GM21825 (cell line): Measurements from ENCODE around the gene TK2.
"Not testable (repeated sequence)": the region's sequence is repeated elsewhere in the genome, so short reads cannot be mapped to it uniquely, and the experiment has no call there.

Source experiments
- ATAC-seq: cut with Tn5 transposase; IDR thresholded peaks from one replicate; pipeline ENCODE4 v1.9.1; 2021; ENCODE audit warnings: mild to moderate bottlenecking, moderate library complexity; ENCODE audit not compliant: unreplicated experiment

TK2 gene

GRCh38 chr16:66549284-66550131, at the start of gene TK2:
Gene TK2 (minus strand): TSS chr16:66550122. CDS start chr16:66550061, 61 bp downstream.
- ATAC-seq, result no peak

- no peak for ATAC-seq
Observed at GRCh38 chr16:66598111-66598510, 48.2 kb upstream of the TK2 start.

GRCh38 chr16:66596986-66597848, 47.3 kb upstream of the TK2 start:
- no peak for ATAC-seq

DNA sequence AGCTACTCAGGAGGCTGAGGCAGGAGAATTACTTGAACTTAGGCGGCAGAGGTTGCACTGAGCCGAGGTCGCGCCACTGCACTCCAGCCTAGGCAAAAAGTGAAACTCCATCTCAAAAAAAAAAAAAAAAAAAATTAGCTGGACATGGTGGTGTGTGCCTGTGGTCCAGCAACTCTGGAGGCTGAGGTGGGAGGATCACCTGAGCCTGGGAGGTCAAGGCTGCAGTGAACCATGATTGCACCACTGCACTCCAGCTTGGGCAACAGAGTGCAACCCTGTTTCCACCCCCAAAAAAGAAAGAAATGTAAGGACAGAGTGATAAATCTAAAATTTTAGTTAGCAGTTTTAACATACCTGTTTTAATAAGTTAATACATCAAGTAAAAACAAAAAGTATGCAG, 46.6 kb upstream of the TK2 start:
- ATAC-seq, result not testable (repeated sequence)

DNA sequence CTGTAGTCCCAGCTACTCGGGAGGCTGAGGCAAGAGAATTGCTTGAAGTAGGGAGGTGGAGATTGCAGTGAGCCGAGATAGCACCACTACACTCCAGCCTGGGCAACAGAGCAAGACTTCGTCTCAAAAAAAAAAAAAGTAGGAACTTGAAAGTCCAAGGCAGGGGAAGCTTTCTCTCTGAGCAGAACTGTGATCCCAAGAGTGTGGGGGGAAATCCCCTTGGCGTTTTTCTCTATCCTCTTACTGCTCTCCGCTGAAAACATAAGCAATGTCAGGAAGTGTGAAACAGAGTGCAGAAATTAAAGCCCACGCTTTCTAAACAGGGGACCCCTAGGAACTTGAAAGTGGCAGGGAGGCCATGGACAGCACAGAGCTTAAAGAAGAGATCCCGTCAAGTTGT, 44.8 kb upstream of the TK2 start:
- no peak for ATAC-seq

- ATAC-seq, result no peak
Observed at GRCh38 chr16:66592814-66593213, 42.9 kb upstream of the TK2 start.

GRCh38 chr16:66592241-66592640, 42.3 kb upstream of the TK2 start:
- no peak for ATAC-seq

DNA sequence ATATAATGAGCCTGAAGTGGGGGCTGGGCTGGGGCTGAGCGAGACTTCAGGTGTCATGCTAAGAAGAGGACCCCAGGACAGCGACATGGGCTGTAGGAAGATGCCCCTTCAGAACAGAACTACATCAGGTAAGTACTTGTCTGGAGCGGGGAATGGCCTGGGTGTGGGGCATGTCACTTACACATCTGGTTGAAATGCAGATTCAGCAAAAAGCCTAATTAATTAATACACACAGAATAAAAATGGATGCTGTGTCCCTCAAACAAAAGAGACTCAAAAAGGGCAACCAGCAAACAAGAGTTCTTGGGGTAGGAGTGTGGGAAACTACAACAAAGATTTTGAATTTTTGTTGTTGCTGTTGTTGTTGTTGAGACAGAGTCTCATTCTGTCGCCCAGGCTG, 41.1 kb upstream of the TK2 start:
- ATAC-seq, result no peak

DNA sequence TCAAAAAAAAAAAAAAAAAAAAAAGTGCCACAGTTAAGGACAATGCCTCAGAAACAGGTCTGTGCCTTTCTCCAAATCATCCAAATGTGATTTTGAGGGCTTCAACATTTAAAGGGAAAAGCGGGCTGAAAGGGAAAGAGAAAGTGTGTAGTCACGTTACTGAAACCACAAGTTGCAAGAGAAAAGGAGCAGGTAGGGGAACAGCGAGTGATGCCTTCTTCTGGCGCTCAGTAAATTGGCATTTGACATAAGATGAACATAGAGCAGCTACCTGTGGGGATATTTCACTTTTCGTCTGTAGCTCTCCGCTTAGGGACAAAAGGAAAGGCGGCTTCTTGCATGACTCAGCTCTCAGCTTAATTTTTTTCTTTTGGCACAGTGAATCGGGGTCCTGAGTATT, 40.4 kb upstream of the TK2 start:
- no peak for ATAC-seq

DNA sequence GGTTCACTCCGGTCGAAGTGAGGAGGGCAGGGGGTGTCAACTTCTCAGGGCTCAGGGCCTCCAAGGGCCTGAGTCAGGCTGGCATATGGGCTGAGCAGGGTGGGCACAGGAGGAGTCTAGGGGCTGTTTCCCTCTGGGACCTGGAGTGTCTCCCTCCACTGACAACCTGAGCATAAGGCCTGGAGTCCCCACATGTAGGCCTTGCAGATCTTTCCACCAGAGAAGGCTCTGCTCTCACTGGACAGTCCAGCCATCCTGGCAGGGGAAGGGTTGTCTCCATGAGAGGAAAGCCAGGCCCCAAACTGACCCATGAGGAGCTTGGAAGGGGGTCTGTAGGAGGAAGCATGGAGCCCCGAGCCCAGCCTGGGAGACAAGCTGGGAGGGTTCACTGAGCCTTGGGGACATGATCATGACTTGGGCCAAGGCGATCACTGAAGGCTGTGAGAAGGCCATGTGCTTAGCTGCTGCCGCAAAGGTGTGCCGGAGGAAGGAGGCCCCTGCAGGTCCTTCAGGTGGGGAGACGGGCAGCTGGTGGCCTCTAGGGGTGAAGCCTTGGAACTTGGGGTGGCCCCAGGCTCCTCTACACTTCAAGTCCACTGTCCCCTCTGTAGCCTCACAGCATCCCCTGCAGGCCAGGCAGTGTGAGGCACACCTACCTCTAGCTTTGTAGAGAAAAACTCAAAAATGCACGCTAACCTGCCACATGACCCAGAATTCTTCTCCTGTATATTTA, 39.2 kb upstream of the TK2 start:
- no peak for ATAC-seq

DNA sequence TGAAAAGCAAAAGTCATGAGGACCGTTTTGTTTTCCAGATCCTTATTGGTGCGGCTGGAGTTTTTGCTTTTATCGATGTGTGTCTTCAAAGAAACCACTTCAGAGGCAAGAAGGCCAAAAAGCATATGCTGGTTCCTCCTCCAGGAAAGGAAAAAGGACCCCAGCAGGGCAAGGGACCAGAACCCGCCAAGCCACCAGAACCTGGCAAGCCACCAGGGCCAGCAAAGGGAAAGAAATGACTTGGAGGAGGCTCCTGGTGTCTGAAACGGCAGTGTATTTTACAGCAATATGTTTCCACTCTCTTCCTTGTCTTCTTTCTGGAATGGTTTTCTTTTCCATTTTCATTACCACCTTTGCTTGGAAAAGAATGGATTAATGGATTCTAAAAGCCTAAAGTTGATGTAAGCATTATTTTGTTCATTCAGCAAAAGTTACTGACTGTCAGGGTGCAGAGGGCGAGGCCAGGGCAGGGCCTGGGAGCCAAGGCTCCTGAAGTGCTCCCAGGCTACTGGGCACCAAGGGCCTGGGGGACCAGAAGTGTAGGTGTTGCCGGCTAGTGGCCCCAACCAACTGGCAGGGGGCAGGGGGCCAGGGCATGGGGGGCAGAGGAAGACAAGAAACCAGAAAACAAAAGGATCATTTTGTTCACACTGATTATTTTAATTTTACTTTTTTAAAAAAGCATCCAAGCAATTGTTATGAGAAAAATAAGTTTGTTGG, 38.1 kb upstream of the TK2 start:
- no peak for ATAC-seq

GRCh38 chr16:66585481-66586239, 35.7 kb upstream of the TK2 start:
- no peak for ATAC-seq

DNA sequence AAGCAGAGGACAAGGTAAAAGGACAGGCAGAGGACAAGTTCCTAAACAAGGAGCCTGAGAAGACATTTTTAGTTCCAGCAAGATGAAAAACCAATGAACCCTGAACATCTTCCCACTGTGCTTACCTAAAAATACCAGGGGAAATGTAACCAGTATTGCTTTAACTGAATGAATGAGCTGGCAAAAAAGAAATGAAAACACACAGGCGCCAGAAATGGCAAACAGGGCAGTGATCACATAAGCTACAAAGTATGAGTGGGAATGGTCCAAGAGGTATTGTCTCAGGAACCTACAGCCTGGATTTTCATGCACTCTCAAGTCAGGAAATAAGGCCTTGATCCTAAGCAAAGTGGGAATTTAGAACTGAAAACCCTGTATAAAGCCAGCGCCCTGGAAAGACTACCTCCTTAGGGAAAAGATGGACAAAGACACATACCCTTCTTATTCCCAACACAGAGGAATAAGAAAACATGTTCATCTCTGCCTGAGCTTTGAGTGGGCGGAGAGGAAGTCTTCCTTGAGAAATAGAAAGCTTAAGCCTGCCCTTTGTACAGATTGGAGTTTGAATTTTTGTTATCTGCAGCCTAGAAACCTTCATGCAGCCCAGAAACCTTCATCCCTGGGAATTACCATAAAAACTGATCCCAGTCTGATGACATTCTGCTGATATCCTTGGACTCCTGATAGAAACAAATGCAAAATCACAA, 31.5 kb upstream of the TK2 start:
- no peak for ATAC-seq

- no peak for ATAC-seq
Observed at GRCh38 chr16:66580605-66581209, 30.8 kb upstream of the TK2 start.

- ATAC-seq, result no peak
Observed at GRCh38 chr16:66578651-66579531, 29.0 kb upstream of the TK2 start, which contains the start of gene CMTM2. Gene CMTM2 (plus strand): TSS chr16:66579463. CDS start chr16:66579608, 145 bp downstream.

- no peak for ATAC-seq
Observed at GRCh38 chr16:66576296-66576695, 26.4 kb upstream of the TK2 start.

DNA sequence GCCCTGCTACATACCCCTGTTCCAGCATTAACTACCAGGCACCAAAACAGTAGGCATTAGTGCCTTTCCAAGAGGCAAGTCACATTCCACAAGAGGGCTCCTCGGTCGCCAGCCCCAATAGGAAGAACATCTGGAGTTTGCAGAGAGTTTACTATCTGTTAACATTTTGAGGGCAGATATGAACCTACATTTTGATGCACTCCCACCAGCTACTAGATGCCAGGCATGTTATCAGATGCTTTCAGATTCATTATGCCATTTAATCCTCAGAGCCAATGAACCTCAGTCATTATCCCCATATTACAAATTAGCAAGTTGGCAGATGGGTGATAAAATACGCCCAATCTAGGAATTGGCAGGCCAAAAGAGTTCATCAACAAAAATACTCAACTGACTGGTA, 25.1 kb upstream of the TK2 start:
- ATAC-seq, result no peak

DNA sequence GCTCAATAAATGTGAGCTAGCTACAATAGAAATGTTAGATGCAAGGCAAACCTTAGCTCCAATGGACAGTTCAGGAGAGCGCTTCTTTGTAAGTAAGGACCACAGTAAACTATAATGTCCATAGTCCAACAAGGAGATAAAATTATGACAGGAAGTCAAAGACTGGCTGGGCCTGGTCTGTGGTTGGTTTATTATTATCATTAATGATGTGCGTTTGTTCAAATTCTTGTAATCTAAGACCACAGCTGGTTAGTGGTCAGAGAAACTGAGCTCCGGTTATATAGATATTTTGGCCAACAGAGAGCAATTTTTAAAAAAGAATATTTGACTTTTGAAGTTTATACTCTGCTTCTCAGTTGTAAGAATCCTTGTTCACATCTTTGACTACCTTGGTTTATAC, 24.6 kb upstream of the TK2 start:
- no peak for ATAC-seq
